IMR-90 (cell line): ENCODE data around the gene TTLL11. TPM values are rescaled to one million over a fixed set of nuclear protein-coding genes. Genes with fewer than 3 reads are reported as not detected.

Experiments used
- ATAC-seq: fragments of 200-7000 bp; cut with Tn5 transposase; 2 replicates; pipeline ENCODE4 v1.9.1; 2020; ENCODE audit warnings: low read depth, mild to moderate bottlenecking, moderate library complexity
- BruUV-seq: library from RNA; stranded (reverse); fragments of 400-500 nt; replicated peaks from 2 replicates; lab custom pipeline; 2021; lab: Mats Ljungman, UMichigan
- CTCF ChIA-PET: fragments of 300-600 bp; formaldehyde crosslinking; extraction: SDS; loops from one replicate; lab custom pipeline; 2021; ENCODE audit warnings: antibody characterized with exemption; lab: Yijun Ruan, JAX
- POLR2A ChIA-PET: fragments of 300-600 bp; sonication (Branson Sonifier 250); formaldehyde crosslinking; loops from one replicate; lab custom pipeline; 2022; ENCODE audit warnings: antibody characterized with exemption; ENCODE audit not compliant: unreplicated experiment; lab: Charles Lee
- DNase-seq: peaks from one replicate; pipeline ENCODE4 v3.0.0; 2013
- H2AFZ ChIP-seq: replicated peaks from 2 replicates; pipeline ENCODE3; 2013; ENCODE audit warnings: low read length, mild to moderate bottlenecking; ENCODE audit not compliant: poor library complexity
- H2AK5ac ChIP-seq: 2 replicates; pipeline ENCODE4 v1.6.1; 2013; ENCODE audit warnings: low read depth, low read length, inconsistent platforms
- H2AK9ac ChIP-seq: replicated peaks from 2 replicates; pipeline ENCODE3; 2013; ENCODE audit warnings: mild to moderate bottlenecking, low read depth, low read length, moderate library complexity; ENCODE audit not compliant: poor library complexity
- H2BK120ac ChIP-seq: 2 replicates; pipeline ENCODE4 v1.6.1; 2013; ENCODE audit warnings: low read depth, low read length, inconsistent platforms
- H2BK15ac ChIP-seq: 3 replicates; pipeline ENCODE4 v1.6.1; 2013; ENCODE audit warnings: low read depth, low read length, inconsistent platforms
- H2BK20ac ChIP-seq: 2 replicates; pipeline ENCODE4 v1.6.1; 2013; ENCODE audit warnings: low read depth, mild to moderate bottlenecking, inconsistent platforms, low read length, moderate library complexity
- H2BK5ac ChIP-seq: 2 replicates; pipeline ENCODE4 v1.6.1; 2013; ENCODE audit warnings: mild to moderate bottlenecking, low read depth, low read length, inconsistent platforms; ENCODE audit not compliant: poor library complexity, severe bottlenecking
- H3K14ac ChIP-seq: replicated peaks from 2 replicates; pipeline ENCODE4 v1.6.1; 2013; ENCODE audit warnings: low read depth, low read length, inconsistent platforms
- H3K18ac ChIP-seq: 2 replicates; pipeline ENCODE4 v1.6.1; 2013; ENCODE audit warnings: low read depth, low read length, control low read depth
- H3K23ac ChIP-seq: 2 replicates; pipeline ENCODE4 v1.6.1; 2013; ENCODE audit warnings: low read depth, low read length, inconsistent platforms
- H3K27ac ChIP-seq: 2 replicates; pipeline ENCODE4 v1.5.1; 2013; ENCODE audit warnings: mild to moderate bottlenecking, control low read depth, low read length; ENCODE audit not compliant: insufficient read depth
- H3K27me3 ChIP-seq: 2 replicates; pipeline ENCODE4 v1.6.1; 2013; ENCODE audit warnings: low read length; ENCODE audit not compliant: control insufficient read depth, insufficient read depth
- H3K36me3 ChIP-seq: 2 replicates; pipeline ENCODE4 v1.6.1; 2013; ENCODE audit warnings: low read length, mixed read lengths; ENCODE audit not compliant: control insufficient read depth, insufficient read depth
- H3K4ac ChIP-seq: 2 replicates; pipeline ENCODE4 v1.6.1; 2013; ENCODE audit warnings: low read depth, low read length, inconsistent platforms
- H3K4me1 ChIP-seq: 2 replicates; pipeline ENCODE4 v1.6.1; 2013; ENCODE audit warnings: low read length, mixed read lengths; ENCODE audit not compliant: control insufficient read depth, insufficient read depth
- H3K4me2 ChIP-seq: 2 replicates; pipeline ENCODE4 v1.6.1; 2013; ENCODE audit warnings: low read depth, mild to moderate bottlenecking, control low read depth, low read length, moderate library complexity
- H3K4me3 ChIP-seq: 2 replicates; pipeline ENCODE4 v1.5.1; 2013; ENCODE audit warnings: low read depth, mild to moderate bottlenecking, control low read depth, low read length, moderate library complexity; ENCODE audit not compliant: insufficient read depth
- H3K56ac ChIP-seq: 2 replicates; pipeline ENCODE4 v1.6.1; 2013; ENCODE audit warnings: low read length, inconsistent platforms; ENCODE audit not compliant: insufficient read depth; ENCODE audit errors: extremely low read depth
- H3K79me1 ChIP-seq, 2 experiments: 2 replicates each; pipeline ENCODE4 v1.6.1; 2013; ENCODE audit warnings: low read length in 2 of 2, inconsistent platforms in 1 of 2, low read depth in 1 of 2
- H3K9ac ChIP-seq: 2 replicates; pipeline ENCODE4 v1.6.1; 2013; ENCODE audit warnings: low read depth, low read length, control low read depth
- H3K9me1 ChIP-seq: 2 replicates; pipeline ENCODE4 v1.6.1; 2013; ENCODE audit warnings: low read length, inconsistent platforms; ENCODE audit not compliant: insufficient read depth
- H3K9me3 ChIP-seq: 2 replicates; pipeline ENCODE4 v1.6.1; 2013; ENCODE audit warnings: low read length; ENCODE audit not compliant: control insufficient read depth, insufficient read depth
- H4K20me1 ChIP-seq: 2 replicates; pipeline ENCODE4 v1.6.1; 2013; ENCODE audit warnings: low read length, inconsistent platforms; ENCODE audit not compliant: insufficient read depth
- H4K5ac ChIP-seq: 2 replicates; pipeline ENCODE4 v1.6.1; 2013; ENCODE audit warnings: mild to moderate bottlenecking, low read depth, low read length, control low read depth
- H4K8ac ChIP-seq, 2 experiments: 2 replicates each; pipeline ENCODE4 v1.6.1; 2013; ENCODE audit warnings: low read depth in 2 of 2, low read length in 2 of 2, control low read depth in 1 of 2, inconsistent platforms in 1 of 2
- H4K91ac ChIP-seq: 2 replicates; pipeline ENCODE4 v1.6.1; 2013; ENCODE audit warnings: low read depth, low read length, inconsistent platforms; ENCODE audit not compliant: insufficient read depth
- BHLHE40 ChIP-seq: fragments of 150-350 bp; IDR thresholded peaks from 2 replicates; pipeline ENCODE4 v1.6.1; 2016; ENCODE audit warnings: mild to moderate bottlenecking, low read depth, low read length
- CEBPB ChIP-seq: IDR thresholded peaks from 2 replicates; pipeline ENCODE4 v1.6.1; 2012; ENCODE audit warnings: low read depth, low read length, improper control_type of control experiment
- FOS ChIP-seq: fragments of 150-350 bp; IDR thresholded peaks from 2 replicates; pipeline ENCODE4 v1.6.1; 2016; ENCODE audit warnings: low read depth, low read length
- MAZ ChIP-seq: IDR thresholded peaks from 2 replicates; pipeline ENCODE4 v1.6.1; 2012; ENCODE audit warnings: low read depth, mild to moderate bottlenecking, low read length, improper control_type of control experiment, moderate library complexity, borderline replicate concordance
- RFX5 ChIP-seq: IDR thresholded peaks from 2 replicates; pipeline ENCODE4 v1.8.0; 2012; ENCODE audit warnings: low read depth, mild to moderate bottlenecking, low read length, moderate library complexity
- USF2 ChIP-seq: fragments of 150-350 bp; IDR thresholded peaks from 2 replicates; pipeline ENCODE4 v1.6.1; 2017; ENCODE audit warnings: mild to moderate bottlenecking, antibody characterized with exemption, low read length, low read depth
- WGBS, 2 experiments: methylation state at CpG; one replicate each; pipeline versions ENCODE4 v1.1.5 to v1.1.7; 2013; ENCODE audit warnings: missing lambda C conversion rate in 2 of 2; ENCODE audit not compliant: insufficient read length in 1 of 2; ENCODE audit errors: extremely low coverage in 2 of 2; 5-methylcytosine and 5-hydroxymethylcytosine counted together
- dilution Hi-C: fragments of 300-500 bp; cut with HindIII; formaldehyde crosslinking; loops from one replicate; pipeline ENCODE4 v1.14.3; 2018; ENCODE audit warnings: low sequenced_read_pairs; ENCODE audit not compliant: unreplicated experiment
- in situ Hi-C: fragments of 300-500 bp; cut with MboI; formaldehyde crosslinking; loops from 3 replicates; pipeline ENCODE4 v1.14.3; 2019; ENCODE audit warnings: low sequenced_read_pairs, inconsistent platforms, mixed read lengths
- intact Hi-C: fragments of 100-400 bp; cut with micrococcal nuclease; formaldehyde crosslinking; loops from 2 replicates; pipeline ENCODE4 v1.10.0; 2022
- polyA plus RNA-seq, 3 experiments: library from polyadenylated mRNA; depleted of rRNA; stranded (reverse); fragments of >200 nt; gene quantifications; 2 replicates each; pipeline ENCODE4 v1.2.3, GENCODE V29; 2012; ENCODE audit warnings: low replicate concordance in 1 of 3
- total RNA-seq: library from RNA; depleted of rRNA; stranded (reverse); fragments of >200 nt; gene quantifications from 2 replicates; pipeline ENCODE4 v1.2.3, GENCODE V29; 2012
- TF ChIP-seq, protein P1 (sequence below): fragments of 150-350 bp; IDR thresholded peaks from 2 replicates; pipeline ENCODE4 v1.6.1; 2016; ENCODE audit warnings: low read depth, mild to moderate bottlenecking, low read length, moderate library complexity, borderline replicate concordance

The TTLL11 gene
- total and polyA plus RNA-seq, 2 of the 4 experiments (the other 2 are of a cell fraction) = 2.0 to 4.6 TPM

- H3K9me3 ChIP-seq = no peaks in the 10 kb centered on the region
- CTCF ChIA-PET = interaction anchor here (0.7 to 2.1 kb wide), 2 partner anchors 19 to 229 kb away, joined by 3 to 9 read pairs; no protein-coding TSS in a partner anchor
- dilution Hi-C loops = no loop called here
These were observed 13.5 kb upstream of the TTLL11 start for GRCh38 chr9:122106576-122106975.

More at GRCh38 chr9:122106576-122106975, 13.5 kb upstream of the TTLL11 start:
- in situ Hi-C loops (no loop called here), intact Hi-C loops (no loop called here)
- no peak overlapping the region for H3K18ac ChIP-seq
- BruUV-seq = no TSS peak
- H2AFZ ChIP-seq = no peak overlapping the region
- peak; percentile 69 for ATAC-seq
- H2BK5ac ChIP-seq = no peak overlapping the region
- H2AK5ac ChIP-seq = no peak overlapping the region
- no peak for DNase-seq
- no peak overlapping the region for H3K56ac ChIP-seq
- no peak overlapping the region for H4K8ac ChIP-seq
- no peak overlapping the region for H3K4ac ChIP-seq
- H2AK9ac ChIP-seq = no peak overlapping the region
- H3K36me3 ChIP-seq = no peaks in the 10 kb centered on the region
- peak overlapping the region; percentile 80 for H3K4me2 ChIP-seq
- H3K27me3 ChIP-seq = peaks cover 8% of the 10 kb centered on the region; the same call in 1 of the 2 replicates
- no peak overlapping the region for H3K4me3 ChIP-seq
- POLR2A ChIA-PET = interaction anchor here (0.7 kb wide), 1 partner anchor 19 kb away, joined by 6 read pairs; no protein-coding TSS in a partner anchor
- no peak overlapping the region for H3K9ac ChIP-seq
- H3K27ac ChIP-seq = peak overlapping the region; percentile 43; the same call in 1 of the 2 replicates
- H3K4me1 ChIP-seq = peaks cover 12% of the 10 kb centered on the region; the same call in 1 of the 2 replicates
- no peak for TF ChIP-seq FOS
- no peak for TF ChIP-seq CEBPB
- TF ChIP-seq RFX5 = no peak
- no peak for TF ChIP-seq USF2
- TF ChIP-seq MAZ = no peak
- TF ChIP-seq, protein P1, sequence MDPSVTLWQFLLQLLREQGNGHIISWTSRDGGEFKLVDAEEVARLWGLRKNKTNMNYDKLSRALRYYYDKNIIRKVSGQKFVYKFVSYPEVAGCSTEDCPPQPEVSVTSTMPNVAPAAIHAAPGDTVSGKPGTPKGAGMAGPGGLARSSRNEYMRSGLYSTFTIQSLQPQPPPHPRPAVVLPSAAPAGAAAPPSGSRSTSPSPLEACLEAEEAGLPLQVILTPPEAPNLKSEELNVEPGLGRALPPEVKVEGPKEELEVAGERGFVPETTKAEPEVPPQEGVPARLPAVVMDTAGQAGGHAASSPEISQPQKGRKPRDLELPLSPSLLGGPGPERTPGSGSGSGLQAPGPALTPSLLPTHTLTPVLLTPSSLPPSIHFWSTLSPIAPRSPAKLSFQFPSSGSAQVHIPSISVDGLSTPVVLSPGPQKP = no peak
- peak; percentile 22; the same call in 1 of the 2 replicates for TF ChIP-seq BHLHE40
- H2BK120ac ChIP-seq = no peak overlapping the region
- no CpG with 5 or more reads among the region's 2 CpGs for WGBS, 2 experiments
- no peaks in the 10 kb centered on the region for H3K9me1 ChIP-seq
- no peak overlapping the region for H3K23ac ChIP-seq
- H3K79me1 ChIP-seq = no peaks in the 10 kb centered on the region
- no peak overlapping the region for H2BK20ac ChIP-seq
- H4K91ac ChIP-seq = no peak overlapping the region
- no peak overlapping the region for H2BK15ac ChIP-seq
- 0 out of 2 replicates have a peak overlapping the region, but pooled peaks have one; percentile 27 for H3K14ac ChIP-seq
- H4K20me1 ChIP-seq = no peaks in the 10 kb centered on the region
- no peak overlapping the region for H4K5ac ChIP-seq
